SK-N-SH (cell line): Measurements from ENCODE around the gene GSS. TPM values are rescaled to one million over a fixed set of nuclear protein-coding genes. Genes with fewer than 3 reads are reported as not detected.

Experiments used
- CTCF ChIA-PET: fragments of 300-600, 350-600 bp; formaldehyde crosslinking; extraction: SDS; loops from one replicate; lab custom pipeline; 2021; lab: Yijun Ruan, JAX
- POLR2A ChIA-PET: fragments of 350-600 bp; sonication (Branson Sonifier 250); formaldehyde crosslinking; extraction: SDS; loops from one replicate; lab custom pipeline; 2020; ENCODE audit warnings: antibody characterized with exemption, inconsistent platforms; lab: Yijun Ruan, JAX
- DNase-seq: peaks from one replicate; pipeline ENCODE4 v3.0.0; 2012
- H2AFZ ChIP-seq: fragments of 200-600 bp; sonication (generic); 2 replicates; pipeline ENCODE4 v1.8.1; 2016; ENCODE audit warnings: antibody characterized with exemption, mild to moderate bottlenecking, low read depth
- H3F3A ChIP-seq: fragments of 200-600 bp; sonication (generic); replicated peaks from 2 replicates; pipeline ENCODE3; 2016; ENCODE audit warnings: antibody characterized with exemption, mild to moderate bottlenecking; ENCODE audit not compliant: insufficient read depth
- H3K27ac ChIP-seq, 2 experiments: fragments of 200-500 bp in 1 of 2; fragments of 200-600 bp in 1 of 2; sonication (Bioruptor generic) in 1 of 2; sonication (generic), shearing (Covaris generic) in 1 of 2; 2 replicates each; pipeline versions ENCODE4 v1.5.1 to v1.6.1; 2014 to 2016; ENCODE audit warnings: low read depth in 2 of 2, inconsistent platforms in 1 of 2, low read length in 1 of 2, mild to moderate bottlenecking in 1 of 2, mixed read lengths in 1 of 2
- H3K27me3 ChIP-seq: fragments of 200-600 bp; sonication (generic), shearing (Covaris generic); 2 replicates; pipeline ENCODE4 v1.6.1; 2016; ENCODE audit warnings: mixed run types; ENCODE audit not compliant: insufficient read depth
- H3K36me3 ChIP-seq, 2 experiments: fragments of 200-500 bp in 1 of 2; fragments of 200-600 bp in 1 of 2; sonication (Bioruptor generic) in 1 of 2; sonication (generic) in 1 of 2; replicated peaks in 1 of 2; 2 replicates each; pipeline versions ENCODE3 to v1.5.1; 2014 to 2016; ENCODE audit warnings: low read length in 1 of 2, mild to moderate bottlenecking in 1 of 2; ENCODE audit not compliant: insufficient read depth in 2 of 2, control insufficient read depth in 1 of 2
- H3K4me1 ChIP-seq, 2 experiments: fragments of 200-500 bp in 1 of 2; fragments of 200-600 bp in 1 of 2; sonication (Bioruptor generic) in 1 of 2; sonication (generic), shearing (Covaris generic) in 1 of 2; 2 replicates each; pipeline versions ENCODE4 v1.5.1 to v1.6.1; 2014 to 2016; ENCODE audit warnings: low read depth in 1 of 2, low read length in 1 of 2, mixed run types in 1 of 2; ENCODE audit not compliant: insufficient read depth in 2 of 2, control insufficient read depth in 1 of 2
- H3K4me2 ChIP-seq: fragments of 200-600 bp; sonication (generic), shearing (Covaris generic); 2 replicates; pipeline ENCODE4 v1.6.1; 2017; ENCODE audit warnings: mixed run types
- H3K4me3 ChIP-seq, 2 experiments: fragments of 200-500 bp in 1 of 2; fragments of 200-600 bp in 1 of 2; sonication (Bioruptor generic) in 1 of 2; sonication (generic), shearing (Covaris generic) in 1 of 2; 2 replicates each; pipeline versions ENCODE4 v1.5.1 to v1.8.1; 2014 to 2016; ENCODE audit warnings: low read depth in 2 of 2, inconsistent platforms in 1 of 2, low read length in 1 of 2, mild to moderate bottlenecking in 1 of 2, mixed read lengths in 1 of 2, moderate library complexity in 1 of 2
- H3K79me2 ChIP-seq: fragments of 200-600 bp; sonication (generic); 2 replicates; pipeline ENCODE4 v1.8.1; 2017; ENCODE audit warnings: mild to moderate bottlenecking; ENCODE audit not compliant: insufficient read depth
- H3K9ac ChIP-seq: fragments of 200-600 bp; sonication (generic); 2 replicates; pipeline ENCODE4 v1.6.1; 2017; ENCODE audit warnings: mixed run types
- H3K9me2 ChIP-seq: fragments of 200-600 bp; sonication (generic); 2 replicates; pipeline ENCODE4 v1.6.1; 2017; ENCODE audit warnings: mixed run types
- H3K9me3 ChIP-seq: fragments of 200-600 bp; sonication (generic); 2 replicates; pipeline ENCODE4 v1.6.1; 2017; ENCODE audit warnings: mixed run types, mild to moderate bottlenecking, moderate library complexity
- H4K20me1 ChIP-seq: fragments of 200-600 bp; sonication (generic); 2 replicates; pipeline ENCODE4 v1.6.1; 2017; ENCODE audit warnings: mild to moderate bottlenecking, mixed run types; ENCODE audit not compliant: insufficient read depth
- CHD2 ChIP-seq: fragments of 150-350 bp; IDR thresholded peaks from 2 replicates; pipeline ENCODE4 v1.6.1; 2018; ENCODE audit warnings: low read length; ENCODE audit not compliant: partially characterized antibody
- CTCF ChIP-seq: fragments of 200-600 bp; sonication (generic); IDR thresholded peaks from 2 replicates; pipeline ENCODE4 v1.6.1; 2017; ENCODE audit warnings: antibody characterized with exemption, mild to moderate bottlenecking, moderate library complexity
- ELF1 ChIP-seq: IDR thresholded peaks from 2 replicates; pipeline ENCODE4 v1.4.0; 2012
- FOSL2 ChIP-seq: IDR thresholded peaks from 2 replicates; pipeline ENCODE4 v1.4.0; 2012; ENCODE audit warnings: low read depth, mild to moderate bottlenecking, moderate library complexity, borderline replicate concordance
- FOXJ3 ChIP-seq: sonication (generic); formaldehyde crosslinking; IDR thresholded peaks from 2 replicates; pipeline ENCODE4 v1.5.1; 2020; ENCODE audit warnings: mild to moderate bottlenecking, missing genetic modification reagents
- GABPA ChIP-seq: IDR thresholded peaks from 2 replicates; pipeline ENCODE4 v1.4.0; 2012; ENCODE audit warnings: low read depth, mild to moderate bottlenecking
- JUND ChIP-seq: IDR thresholded peaks from 2 replicates; pipeline ENCODE4 v1.4.0; 2012
- MAX ChIP-seq: IDR thresholded peaks from 2 replicates; pipeline ENCODE4 v1.4.0; 2012; ENCODE audit warnings: low read depth
- NRF1 ChIP-seq: IDR thresholded peaks from 2 replicates; pipeline ENCODE4 v1.6.1; 2012; ENCODE audit warnings: low read depth, mild to moderate bottlenecking, low read length
- RAD21 ChIP-seq: IDR thresholded peaks from 2 replicates; pipeline ENCODE4 v1.6.1; 2012; ENCODE audit warnings: mild to moderate bottlenecking, low read length
- RCOR1 ChIP-seq: fragments of 150-350 bp; IDR thresholded peaks from 2 replicates; pipeline ENCODE4 v1.6.1; 2017; ENCODE audit warnings: antibody characterized with exemption, low read length
- SIN3A ChIP-seq: IDR thresholded peaks from 2 replicates; pipeline ENCODE4 v1.6.1; 2012; ENCODE audit warnings: low read depth, mild to moderate bottlenecking, low read length, moderate library complexity, borderline replicate concordance
- TAF1 ChIP-seq: IDR thresholded peaks from 2 replicates; pipeline ENCODE4 v1.6.1; 2012; ENCODE audit warnings: low read depth, mild to moderate bottlenecking, low read length, moderate library complexity, borderline replicate concordance
- TCF12 ChIP-seq: IDR thresholded peaks from 2 replicates; pipeline ENCODE4 v1.4.0; 2012
- USF2 ChIP-seq: fragments of 150-350 bp; IDR thresholded peaks from 2 replicates; pipeline ENCODE4 v1.6.1; 2017; ENCODE audit warnings: antibody characterized with exemption, low read length, low read depth, borderline replicate concordance
- WGBS: methylation state at CpG from one replicate; pipeline ENCODE4 v1.1.6; 2017; ENCODE audit warnings: low lambda C conversion rate; 5-methylcytosine and 5-hydroxymethylcytosine counted together
- polyA plus RNA-seq, 3 experiments: library from polyadenylated mRNA; depleted of rRNA; stranded (reverse); fragments of >200 nt; gene quantifications; 2 replicates each; pipeline ENCODE4 v1.2.3, GENCODE V29; 2012
- TF ChIP-seq, protein P1 (sequence below): fragments of 150-350 bp; IDR thresholded peaks from 2 replicates; pipeline ENCODE4 v1.6.1; 2016; ENCODE audit warnings: mild to moderate bottlenecking, low read depth, low read length
- TF ChIP-seq, protein P2 (sequence below): IDR thresholded peaks from 2 replicates; pipeline ENCODE4; 2012

GSS gene
- polyA plus RNA-seq, 1 of the 3 experiments (the other 2 are of a cell fraction) = 95.6 TPM

GRCh38 chr20:34999021-34999451 lies 43.4 kb upstream of the GSS start:
- H2AFZ ChIP-seq = no peak overlapping the region
- no peaks in the 10 kb centered on the region for H3F3A ChIP-seq
- 98% methylated on average over 17 of the region's 25 CpGs for WGBS
- H3K79me2 ChIP-seq = no peaks in the 10 kb centered on the region
- POLR2A ChIA-PET = no interaction called here
- no peak for TF ChIP-seq CHD2
- TF ChIP-seq FOSL2 = no peak
- TF ChIP-seq NRF1 = no peak
- TF ChIP-seq CTCF = no peak
- no peak for TF ChIP-seq USF2
- TF ChIP-seq FOXJ3 (CRISPR knock-in tag) = no peak
- TF ChIP-seq TCF12 = no peak
- no peak for TF ChIP-seq JUND
- TF ChIP-seq, protein P1, sequence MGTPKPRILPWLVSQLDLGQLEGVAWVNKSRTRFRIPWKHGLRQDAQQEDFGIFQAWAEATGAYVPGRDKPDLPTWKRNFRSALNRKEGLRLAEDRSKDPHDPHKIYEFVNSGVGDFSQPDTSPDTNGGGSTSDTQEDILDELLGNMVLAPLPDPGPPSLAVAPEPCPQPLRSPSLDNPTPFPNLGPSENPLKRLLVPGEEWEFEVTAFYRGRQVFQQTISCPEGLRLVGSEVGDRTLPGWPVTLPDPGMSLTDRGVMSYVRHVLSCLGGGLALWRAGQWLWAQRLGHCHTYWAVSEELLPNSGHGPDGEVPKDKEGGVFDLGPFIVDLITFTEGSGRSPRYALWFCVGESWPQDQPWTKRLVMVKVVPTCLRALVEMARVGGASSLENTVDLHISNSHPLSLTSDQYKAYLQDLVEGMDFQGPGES = no peak
- no peak for TF ChIP-seq RCOR1
- no peak for TF ChIP-seq SIN3A
- TF ChIP-seq, protein P2, sequence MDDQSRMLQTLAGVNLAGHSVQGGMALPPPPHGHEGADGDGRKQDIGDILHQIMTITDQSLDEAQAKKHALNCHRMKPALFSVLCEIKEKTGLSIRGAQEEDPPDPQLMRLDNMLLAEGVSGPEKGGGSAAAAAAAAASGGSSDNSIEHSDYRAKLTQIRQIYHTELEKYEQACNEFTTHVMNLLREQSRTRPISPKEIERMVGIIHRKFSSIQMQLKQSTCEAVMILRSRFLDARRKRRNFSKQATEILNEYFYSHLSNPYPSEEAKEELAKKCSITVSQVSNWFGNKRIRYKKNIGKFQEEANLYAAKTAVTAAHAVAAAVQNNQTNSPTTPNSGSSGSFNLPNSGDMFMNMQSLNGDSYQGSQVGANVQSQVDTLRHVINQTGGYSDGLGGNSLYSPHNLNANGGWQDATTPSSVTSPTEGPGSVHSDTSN = no peak
- no peak for TF ChIP-seq MAX
- no peak for TF ChIP-seq ELF1
- TF ChIP-seq GABPA = no peak
- TF ChIP-seq TAF1 = no peak
- TF ChIP-seq RAD21 = no peak
- TF ChIP-seq, all 33 proteins: peak for 0
- Histone ChIP-seq H3K4me1 (no peaks in the 10 kb centered on the region; a peak in 1 of 4 replicates), H3K9ac (no peak overlapping the region), H3K9me3 (no peaks in the 10 kb centered on the region), H3K4me3 (no peak overlapping the region), H3K4me2 (no peak overlapping the region), H3K36me3 (peaks cover 8 to 74% of the 10 kb centered on the region in 2 experiments), H4K20me1 (no peaks in the 10 kb centered on the region), H3K27ac (no peak overlapping the region), H3K27me3 (no peaks in the 10 kb centered on the region), H3K9me2 (no peaks in the 10 kb centered on the region)
- DNase-seq = no peak
- CTCF ChIA-PET = interaction anchor here (0.8 to 1.4 kb wide), 3 partner anchors 11 to 125 kb away, joined by 3 to 5 read pairs (median 3); partner anchors contain the start of gene TRPC4AP
